ENCODE data around the gene TBC1D3I.
"Not testable (repeated sequence)": the region's sequence is repeated elsewhere in the genome, so short reads cannot be mapped to it uniquely, and the experiment has no call there.

DNA sequence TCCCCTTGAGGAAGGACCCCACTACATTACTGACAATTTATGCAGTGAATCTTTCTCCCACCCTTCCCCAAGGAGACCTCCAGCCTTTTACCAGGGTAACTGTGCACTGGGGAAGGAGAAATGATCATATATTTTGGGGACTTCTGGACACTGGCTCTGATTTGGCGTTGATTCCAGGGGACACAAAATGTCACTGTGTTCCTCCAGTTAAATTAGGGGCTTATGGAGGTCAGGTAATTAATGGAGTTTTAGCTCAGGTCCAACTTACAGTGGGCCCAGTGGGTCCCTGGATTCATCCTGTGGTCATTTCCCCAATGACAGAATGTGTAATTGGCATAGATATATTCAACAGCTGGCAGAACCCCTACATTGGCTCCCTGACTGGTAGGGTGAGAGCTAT lies 44.8 kb downstream of the TBC1D3I start:
- TF ChIP-seq, protein P1, sequence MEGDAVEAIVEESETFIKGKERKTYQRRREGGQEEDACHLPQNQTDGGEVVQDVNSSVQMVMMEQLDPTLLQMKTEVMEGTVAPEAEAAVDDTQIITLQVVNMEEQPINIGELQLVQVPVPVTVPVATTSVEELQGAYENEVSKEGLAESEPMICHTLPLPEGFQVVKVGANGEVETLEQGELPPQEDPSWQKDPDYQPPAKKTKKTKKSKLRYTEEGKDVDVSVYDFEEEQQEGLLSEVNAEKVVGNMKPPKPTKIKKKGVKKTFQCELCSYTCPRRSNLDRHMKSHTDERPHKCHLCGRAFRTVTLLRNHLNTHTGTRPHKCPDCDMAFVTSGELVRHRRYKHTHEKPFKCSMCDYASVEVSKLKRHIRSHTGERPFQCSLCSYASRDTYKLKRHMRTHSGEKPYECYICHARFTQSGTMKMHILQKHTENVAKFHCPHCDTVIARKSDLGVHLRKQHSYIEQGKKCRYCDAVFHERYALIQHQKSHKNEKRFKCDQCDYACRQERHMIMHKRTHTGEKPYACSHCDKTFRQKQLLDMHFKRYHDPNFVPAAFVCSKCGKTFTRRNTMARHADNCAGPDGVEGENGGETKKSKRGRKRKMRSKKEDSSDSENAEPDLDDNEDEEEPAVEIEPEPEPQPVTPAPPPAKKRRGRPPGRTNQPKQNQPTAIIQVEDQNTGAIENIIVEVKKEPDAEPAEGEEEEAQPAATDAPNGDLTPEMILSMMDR (IDR thresholded peaks at IDR 0.05) = not testable (repeated sequence)
- not testable (repeated sequence) for TF ChIP-seq POLR2AphosphoS5 (IDR thresholded peaks at IDR 0.05); POLR2A (IDR thresholded peaks at IDR 0.05); EP300 (IDR thresholded peaks at IDR 0.05; ENCODE audit: low read depth)

All from transverse colon (tissue), 4 donors.